Retinal pigment epithelial cell (primary cell): Measurements from ENCODE around the gene ZNF469.

ENCODE experiments used
- DNase-seq: peaks from one replicate; pipeline ENCODE4 v3.0.0-alpha.2; 2010; ENCODE audit warnings: low read depth
- H3K4me3 ChIP-seq: 2 replicates; pipeline ENCODE4 v1.5.1; 2011; ENCODE audit warnings: mild to moderate bottlenecking, low read length, control low read depth, moderate library complexity
- CTCF ChIP-seq: conservative IDR thresholded peaks from 2 replicates; pipeline ENCODE4 v1.5.1; 2011; ENCODE audit warnings: low read depth, low read length, control low read depth, inconsistent platforms

Gene ZNF469

GRCh38 chr16:88418869-88419268, 36.1 kb downstream of the ZNF469 start:
- DNase-seq = no peak
- TF ChIP-seq CTCF = no peak
- H3K4me3 ChIP-seq = no peak overlapping the region

GRCh38 chr16:88419790-88420189, 37.0 kb downstream of the ZNF469 start:
- DNase-seq = no peak
- no peak overlapping the region for H3K4me3 ChIP-seq
- no peak for TF ChIP-seq CTCF

- no peak for DNase-seq
- H3K4me3 ChIP-seq = no peak overlapping the region
- TF ChIP-seq CTCF = no peak
These were observed 37.7 kb downstream of the ZNF469 start for GRCh38 chr16:88420496-88420895.

GRCh38 chr16:88421301-88421700, 38.5 kb downstream of the ZNF469 start:
- no peak for TF ChIP-seq CTCF
- H3K4me3 ChIP-seq = no peak overlapping the region
- no peak for DNase-seq

GRCh38 chr16:88421871-88422433, 39.2 kb downstream of the ZNF469 start:
- no peak for DNase-seq
- no peak for TF ChIP-seq CTCF
- no peak overlapping the region for H3K4me3 ChIP-seq

GRCh38 chr16:88422733-88423447, 40.1 kb downstream of the ZNF469 start:
- no peak for DNase-seq
- TF ChIP-seq CTCF = no peak

DNA sequence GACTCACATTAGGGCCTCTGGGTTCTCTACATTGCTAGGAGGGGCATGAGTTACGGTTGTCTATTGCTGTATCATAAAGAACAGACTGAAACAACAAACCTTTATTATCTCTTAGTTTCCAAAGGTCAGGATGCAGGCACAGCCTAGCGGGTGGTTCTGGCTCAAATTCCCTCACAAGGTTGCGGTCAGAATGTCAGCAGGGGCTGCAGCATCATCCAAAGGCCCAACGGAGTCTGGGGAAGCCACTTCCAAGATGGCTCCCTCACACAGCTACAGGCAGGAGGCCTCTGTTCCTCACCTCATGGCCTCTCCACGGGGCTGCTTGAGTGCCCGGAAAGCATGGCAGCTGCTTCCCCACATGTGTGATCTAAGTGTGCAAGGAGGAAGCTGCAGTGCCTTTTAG, 40.7 kb downstream of the ZNF469 start:
- H3K4me3 ChIP-seq = no peak overlapping the region
- TF ChIP-seq CTCF = no peak
- DNase-seq = no peak

More at GRCh38 chr16:88422733-88423447, 40.1 kb downstream of the ZNF469 start:
- H3K4me3 ChIP-seq = no peak overlapping the region
